ENCODE measurements around the gene IL11.

IL11 gene

DNA sequence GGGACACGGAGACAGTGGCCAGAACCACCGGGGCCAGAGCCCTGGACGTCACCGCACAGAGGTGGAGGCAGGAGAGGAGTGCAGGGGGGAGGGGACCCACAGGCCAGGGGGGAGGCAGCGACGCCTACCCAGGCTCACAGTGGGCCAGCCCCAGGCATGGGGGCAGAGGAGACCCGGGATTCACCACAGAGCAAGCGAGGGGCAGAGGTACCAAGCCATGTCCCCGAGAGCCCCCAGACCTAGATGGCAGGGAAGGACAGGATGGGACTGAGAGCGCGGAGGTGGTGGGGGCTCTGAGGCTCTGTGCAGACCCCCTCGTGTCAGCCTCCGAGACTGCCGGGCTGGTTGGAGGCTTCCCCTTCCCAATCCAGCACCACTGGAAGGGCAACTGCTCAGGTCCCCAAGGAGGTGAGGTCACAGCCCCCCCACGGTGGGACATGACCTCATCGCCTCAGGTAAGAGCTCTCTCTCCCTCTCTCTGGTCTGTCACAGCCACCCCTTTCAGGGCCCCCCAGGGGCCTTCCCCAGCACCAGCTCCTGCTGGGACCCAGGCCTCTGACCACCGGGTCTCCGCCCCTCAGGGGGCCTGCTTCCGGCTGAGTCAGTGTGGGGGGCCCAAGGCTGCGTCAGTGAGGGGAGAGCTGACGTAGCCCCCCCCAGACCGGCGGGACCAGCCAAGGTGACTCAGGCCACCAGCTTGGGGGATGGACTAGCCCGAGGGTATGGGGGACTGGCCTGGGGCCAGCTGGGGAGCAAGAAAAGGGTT, 2.2 kb upstream of the IL11 start:
- no peak for TF ChIP-seq CTCF (conservative IDR thresholded peaks at IDR 0.05; ENCODE audit: low read depth)
- ChIA-PET POLR2A (ENCODE audit: low non-redundant PET) (interaction anchor here (0.6 to 1.2 kb wide), 3 partner anchors 12 to 215 kb away, joined by 3 to 4 read pairs (median 3); partner anchors contain the start of genes RPL28, TMEM238 and TNNI3), CTCF (interaction anchor here (1.2 kb wide), 1 partner anchor 80 kb away, joined by 4 read pairs; no protein-coding TSS in a partner anchor)
- no peak for DNase-seq (ENCODE audit: low spot score)
- H3K27ac ChIP-seq: no peak overlapping the region

DNA sequence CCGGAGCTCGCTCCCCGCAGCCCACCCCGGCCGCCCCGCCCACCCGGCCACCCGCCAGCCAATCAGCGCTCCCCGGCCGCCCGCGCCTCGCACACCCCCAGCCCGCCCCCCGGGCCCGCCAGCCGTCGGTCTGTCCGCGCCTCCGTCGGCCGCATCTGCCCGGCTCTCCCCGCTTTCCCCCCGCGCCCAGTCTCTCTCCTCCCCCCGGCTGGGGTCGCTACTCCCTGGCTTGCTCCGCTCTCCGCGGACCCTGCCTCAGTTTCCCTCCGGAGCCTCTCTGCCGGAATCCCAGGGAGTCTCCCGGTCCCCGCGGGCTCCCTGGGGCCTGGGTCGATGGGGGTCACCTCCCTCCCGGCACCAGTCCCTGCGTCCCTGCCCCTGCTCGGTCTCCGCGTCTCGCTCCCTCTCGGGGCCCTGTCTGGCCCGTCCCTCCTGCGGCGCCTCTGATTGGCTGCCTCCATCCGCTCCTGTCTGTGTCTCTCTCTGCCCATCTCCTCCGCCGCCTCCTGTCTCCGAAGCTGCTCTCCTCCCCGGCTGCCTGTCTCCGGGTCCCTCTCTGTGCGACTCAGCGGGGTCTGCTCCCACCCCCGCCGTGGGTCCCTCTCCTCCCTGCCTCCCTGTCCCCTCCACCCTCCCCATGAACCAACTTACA, 484 bp downstream of the IL11 start:
- TF ChIP-seq CTCF (conservative IDR thresholded peaks at IDR 0.05; ENCODE audit: low read depth): no peak
- DNase-seq (ENCODE audit: low spot score): peak; percentile 84
- H3K27ac ChIP-seq: peak overlapping the region; percentile 78
- POLR2A ChIA-PET (ENCODE audit: low non-redundant PET): interaction anchor here (0.5 to 0.9 kb wide), 2 partner anchors 14 to 30 kb away, joined by 3 read pairs; partner anchors contain the start of gene TMEM238
- CTCF ChIA-PET: interaction anchor here (0.6 to 1.6 kb wide), 6 partner anchors 14 to 209 kb away, joined by 3 to 5 read pairs (median 3); partner anchors contain the start of gene TMEM238

DNA sequence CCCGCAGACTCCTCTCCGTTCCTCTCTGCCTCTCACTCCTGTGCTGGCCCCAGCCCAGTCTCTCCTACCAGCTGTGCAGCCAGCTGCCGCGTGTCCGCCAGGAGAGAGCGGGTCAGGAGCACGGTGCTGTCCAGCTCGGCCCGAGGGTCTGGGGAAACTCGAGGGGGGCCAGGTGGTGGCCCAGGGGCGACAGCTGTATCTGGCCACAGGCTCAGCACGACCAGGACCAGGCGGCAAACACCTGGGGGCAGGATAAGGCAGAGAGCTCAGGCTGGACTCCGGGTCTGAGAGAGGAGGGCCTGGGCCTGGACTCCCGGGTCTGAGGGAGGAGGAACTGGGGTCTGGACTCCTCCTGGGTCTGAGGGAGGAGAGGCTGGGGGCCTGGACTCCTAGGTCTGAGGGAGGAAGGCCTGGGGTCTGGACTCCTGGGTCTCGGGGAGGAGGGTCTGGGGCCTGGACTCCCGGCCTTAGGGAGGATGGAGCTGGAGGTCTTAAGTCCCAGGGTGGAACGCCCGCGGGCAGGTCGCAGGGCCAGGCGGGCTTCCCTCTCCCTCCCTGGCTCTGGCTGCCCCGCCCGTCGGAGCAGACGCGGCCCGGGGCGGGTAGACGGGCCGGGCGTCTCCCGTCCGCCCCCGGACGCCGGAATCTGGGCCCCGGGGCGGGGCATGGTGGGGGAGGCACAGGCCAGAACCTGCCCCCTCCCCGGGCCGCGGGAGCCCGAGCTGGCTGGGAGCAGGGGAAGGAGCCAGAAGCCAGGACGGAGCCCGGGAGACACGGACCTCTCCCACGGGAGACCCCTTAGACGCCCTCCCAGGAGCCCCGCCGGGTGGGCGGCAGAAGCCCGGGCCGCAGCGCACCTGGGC, 1.3 kb downstream of the IL11 start:
- CTCF ChIA-PET: interaction anchor here (1.0 to 1.6 kb wide), 2 partner anchors 15 to 67 kb away, joined by 3 to 5 read pairs; partner anchors contain the start of gene TMEM238
- TF ChIP-seq CTCF (conservative IDR thresholded peaks at IDR 0.05; ENCODE audit: low read depth): no peak
- H3K27ac ChIP-seq: peak overlapping the region; percentile 78
- POLR2A ChIA-PET (ENCODE audit: low non-redundant PET): interaction anchor here (0.5 to 0.9 kb wide), 3 partner anchors 15 to 30 kb away, joined by 3 read pairs; partner anchors contain the start of gene TMEM238
- DNase-seq (ENCODE audit: low spot score): peak; percentile 71

DNA sequence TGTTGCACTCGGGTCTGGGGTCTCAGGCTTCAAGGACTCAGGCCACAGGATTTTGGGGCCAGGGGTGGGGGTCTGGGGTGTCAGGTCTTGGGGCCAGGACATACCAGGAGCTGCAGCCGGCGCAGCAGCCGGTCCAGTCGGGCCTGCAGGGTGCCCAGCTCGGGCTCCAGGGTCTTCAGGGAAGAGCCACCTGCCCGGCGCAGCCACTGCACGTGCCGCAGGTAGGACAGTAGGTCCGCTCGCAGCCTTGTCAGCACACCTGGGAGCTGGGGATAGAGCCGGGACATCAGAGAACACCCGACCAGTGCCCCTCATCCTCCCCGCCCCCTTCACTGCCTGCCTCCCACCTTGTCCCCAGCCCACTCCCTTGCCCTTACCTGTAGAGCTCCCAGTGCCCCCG, 2.2 kb downstream of the IL11 start:
- no peak for DNase-seq (ENCODE audit: low spot score)
- CTCF ChIA-PET: no interaction called here
- POLR2A ChIA-PET (ENCODE audit: low non-redundant PET): interaction anchor here (0.5 to 0.6 kb wide), 2 partner anchors 15 to 157 kb away, joined by 3 to 9 read pairs; no protein-coding TSS in a partner anchor
- TF ChIP-seq CTCF (conservative IDR thresholded peaks at IDR 0.05; ENCODE audit: low read depth): no peak
- H3K27ac ChIP-seq: peak overlapping the region; percentile 78

- TF ChIP-seq CTCF (conservative IDR thresholded peaks at IDR 0.05; ENCODE audit: low read depth): no peak
- ChIA-PET POLR2A (ENCODE audit: low non-redundant PET) (no interaction called here), CTCF (no interaction called here)
- peak overlapping the region; percentile 7; the same call in 1 of the 2 replicates for H3K27ac ChIP-seq
- DNase-seq (ENCODE audit: low spot score): no peak
These were observed 3.5 kb downstream of the IL11 start for GRCh38 chr19:55366790-55367189.

DNA sequence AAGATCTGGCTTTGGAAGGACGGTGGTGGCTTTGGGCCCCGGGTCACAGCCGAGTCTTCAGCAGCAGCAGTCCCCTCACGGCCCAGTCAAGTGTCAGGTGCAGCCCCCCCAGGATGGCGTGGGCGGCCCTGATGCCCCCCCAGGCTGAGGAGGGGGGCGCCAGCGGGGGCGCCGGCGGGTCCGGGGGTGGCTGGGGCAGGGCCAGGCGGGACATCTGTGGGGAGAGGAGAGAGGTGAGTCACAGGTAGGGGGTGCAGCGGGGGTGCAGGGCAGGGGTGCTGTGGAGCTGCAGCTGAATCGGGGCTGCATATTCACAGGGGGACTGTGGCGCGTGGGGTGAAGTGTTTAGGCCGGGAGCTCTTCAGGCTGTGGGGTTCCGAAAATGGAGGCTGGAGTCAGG, 4.3 kb downstream of the IL11 start:
- no peak for DNase-seq (ENCODE audit: low spot score)
- ChIA-PET POLR2A (ENCODE audit: low non-redundant PET) (no interaction called here), CTCF (no interaction called here)
- no peak overlapping the region for H3K27ac ChIP-seq
- no peak for TF ChIP-seq CTCF (conservative IDR thresholded peaks at IDR 0.05; ENCODE audit: low read depth)
